ENCODE data around the gene TMOD3.

TMOD3 gene

GRCh38 chr15:51955504-51955903 lies 126.1 kb downstream of the TMOD3 start:
- Histone ChIP-seq H3K4me3 (ENCODE audit: insufficient read length, low read depth) (no peak overlapping the region), H3K9ac (ENCODE audit: insufficient read length, low read depth) (no peak overlapping the region), H3K36me3 (ENCODE audit: insufficient read depth, insufficient read length, low read length) (peaks cover 25% of the 10 kb centered on the region), H3K9me3 (ENCODE audit: insufficient read depth, low read length) (no peaks in the 10 kb centered on the region), H3K4me1 (ENCODE audit: insufficient read depth, insufficient read length) (no peaks in the 10 kb centered on the region), H3K27me3 (ENCODE audit: insufficient read depth, insufficient read length) (no peaks in the 10 kb centered on the region)
- TF ChIP-seq SUZ12 (IDR thresholded peaks at IDR 0.05; ENCODE audit: extremely low read depth, insufficient read depth, insufficient read length) (no peak), YY1 (IDR thresholded peaks at IDR 0.05; ENCODE audit: insufficient read depth, insufficient read length) (no peak), ZNF274 (IDR thresholded peaks at IDR 0.05; ENCODE audit: low read depth, low read length) (no peak)
- DNase-seq (ENCODE audit: low read depth, low spot score) = no peak

All from NT2/D1 (cell line).